Breast epithelium (tissue), 4 donors: ENCODE data around the gene NEDD4L. TPM values are rescaled to one million over a fixed set of nuclear protein-coding genes. Genes with fewer than 3 reads are reported as not detected.

Source experiments
- DNase-seq, 2 donors: peaks; one replicate each; pipeline ENCODE4 v3.0.0-alpha.2; 2019; ENCODE audit warnings: low spot score in 2 of 2
- H3K27ac ChIP-seq, 2 donors: fragments of 200-600 bp; sonication (generic) in 1 of 2; one replicate each; pipeline ENCODE4 v1.5.1; 2016 to 2019; ENCODE audit warnings: mild to moderate bottlenecking in 1 of 2
- H3K27me3 ChIP-seq, 2 donors: fragments of 200-600 bp; sonication (generic) in 1 of 2; one replicate each; pipeline versions ENCODE4 v1.5.1 to v1.6.0; 2017 to 2019; ENCODE audit warnings: control low read depth in 1 of 2, mild to moderate bottlenecking in 1 of 2
- H3K36me3 ChIP-seq: fragments of 200-600 bp; one replicate; pipeline ENCODE4 v1.5.1; 2019
- H3K4me1 ChIP-seq, 2 donors: fragments of 200-600 bp; sonication (generic); one replicate each; pipeline ENCODE4 v1.5.1; 2016 to 2019; ENCODE audit warnings: control low read depth in 1 of 2
- H3K4me3 ChIP-seq, 3 donors: fragments of 200-600 bp; sonication (generic); 1 replicate in 2 of 3; 2 replicates in 1 of 3; pipeline ENCODE4 v1.5.1; 2016 to 2019; ENCODE audit warnings: mild to moderate bottlenecking in 3 of 3, moderate library complexity in 2 of 3
- H3K9me3 ChIP-seq, 2 donors: fragments of 200-600 bp; sonication (generic) in 1 of 2; one replicate each; pipeline ENCODE4 v1.5.1; 2016 to 2019; ENCODE audit warnings: control low read depth in 1 of 2
- POLR2A ChIP-seq: fragments of 450-650 bp; IDR thresholded peaks from one replicate; pipeline ENCODE4 v1.6.1; 2016; ENCODE audit warnings: antibody characterized with exemption, mild to moderate bottlenecking, moderate library complexity
- POLR2AphosphoS5 ChIP-seq, 3 donors: sonication (generic); formaldehyde crosslinking; IDR thresholded peaks; one replicate each; pipeline ENCODE4 v1.6.1; 2017; ENCODE audit warnings: antibody characterized with exemption in 3 of 3
- intact Hi-C: fragments of 100-400 bp; cut with DNase I; formaldehyde crosslinking; loops from one replicate; pipeline ENCODE4 v1.15.1; 2023; ENCODE audit warnings: low total_unique reads
- total RNA-seq, 3 donors: library from RNA; depleted of rRNA; stranded (reverse); fragments of >200 nt; gene quantifications; one replicate each; pipeline ENCODE4 v1.1.0, GENCODE V29; 2016
- TF ChIP-seq, protein P1 (sequence below), 3 donors: fragments of 450-650 bp; IDR thresholded peaks; one replicate each; pipeline ENCODE4 v1.5.1; 2016 to 2017; ENCODE audit warnings: antibody characterized with exemption in 3 of 3, mild to moderate bottlenecking in 3 of 3, moderate library complexity in 3 of 3

Gene NEDD4L
- total RNA-seq, 3 donors from 2014 or later, result 26.2 to 162 (median 106) TPM

DNA sequence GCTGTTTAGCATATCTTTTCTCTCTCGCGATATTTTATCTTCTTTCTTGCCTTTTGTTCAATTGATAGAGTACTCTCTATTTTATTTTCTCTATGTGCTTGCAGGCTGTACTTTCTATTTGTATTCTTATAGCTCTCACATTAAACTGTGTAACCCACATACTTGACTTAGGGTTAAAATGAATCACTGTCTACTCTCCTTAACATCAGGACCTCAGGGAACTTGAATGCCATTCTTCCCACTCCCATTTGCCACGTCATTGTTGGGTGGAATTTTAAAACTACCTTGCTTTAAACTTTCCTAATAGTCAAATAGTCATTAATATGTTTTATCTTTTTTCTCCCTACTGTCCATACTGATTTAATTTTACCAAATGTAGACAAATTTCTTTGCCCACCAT lies 315.2 kb downstream of the NEDD4L start:
- intact Hi-C loops, result loop anchor here (5.0 kb wide), 1 partner anchor 698 kb away; no protein-coding TSS in a partner anchor
- H3K27ac ChIP-seq, result no peak overlapping the region
- H3K4me3 ChIP-seq, result no peak overlapping the region
- no peaks in the 10 kb centered on the region for H3K36me3 ChIP-seq
- DNase-seq, result no peak
- H3K27me3 ChIP-seq, result no peaks in the 10 kb centered on the region
- no peak for TF ChIP-seq POLR2A
- no peak for TF ChIP-seq POLR2AphosphoS5 (IDR thresholded peaks at IDR 0.05)
- TF ChIP-seq, protein P1, sequence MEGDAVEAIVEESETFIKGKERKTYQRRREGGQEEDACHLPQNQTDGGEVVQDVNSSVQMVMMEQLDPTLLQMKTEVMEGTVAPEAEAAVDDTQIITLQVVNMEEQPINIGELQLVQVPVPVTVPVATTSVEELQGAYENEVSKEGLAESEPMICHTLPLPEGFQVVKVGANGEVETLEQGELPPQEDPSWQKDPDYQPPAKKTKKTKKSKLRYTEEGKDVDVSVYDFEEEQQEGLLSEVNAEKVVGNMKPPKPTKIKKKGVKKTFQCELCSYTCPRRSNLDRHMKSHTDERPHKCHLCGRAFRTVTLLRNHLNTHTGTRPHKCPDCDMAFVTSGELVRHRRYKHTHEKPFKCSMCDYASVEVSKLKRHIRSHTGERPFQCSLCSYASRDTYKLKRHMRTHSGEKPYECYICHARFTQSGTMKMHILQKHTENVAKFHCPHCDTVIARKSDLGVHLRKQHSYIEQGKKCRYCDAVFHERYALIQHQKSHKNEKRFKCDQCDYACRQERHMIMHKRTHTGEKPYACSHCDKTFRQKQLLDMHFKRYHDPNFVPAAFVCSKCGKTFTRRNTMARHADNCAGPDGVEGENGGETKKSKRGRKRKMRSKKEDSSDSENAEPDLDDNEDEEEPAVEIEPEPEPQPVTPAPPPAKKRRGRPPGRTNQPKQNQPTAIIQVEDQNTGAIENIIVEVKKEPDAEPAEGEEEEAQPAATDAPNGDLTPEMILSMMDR (IDR thresholded peaks at IDR 0.05), result no peak
- H3K9me3 ChIP-seq, result no peaks in the 10 kb centered on the region
- no peaks in the 10 kb centered on the region for H3K4me1 ChIP-seq

DNA sequence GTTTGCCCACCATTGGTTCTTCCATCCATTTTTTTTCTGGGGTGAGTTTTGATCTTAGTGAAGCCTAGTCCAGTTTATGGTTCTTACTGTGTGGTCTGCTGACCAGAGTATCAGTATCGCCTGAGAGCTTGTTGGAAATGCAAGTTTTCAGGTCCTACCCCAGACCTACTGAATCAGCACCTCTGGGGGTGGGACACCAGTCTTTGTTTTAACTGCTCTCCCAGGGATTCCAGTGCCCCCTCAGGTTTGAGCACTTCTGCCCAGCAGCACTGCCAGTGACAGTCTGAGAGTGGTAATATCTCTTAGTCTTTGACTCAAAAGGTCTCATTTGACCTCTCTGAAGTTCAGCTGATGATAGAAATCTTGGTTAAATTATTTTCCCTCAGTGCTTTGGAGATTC lies 315.6 kb downstream of the NEDD4L start:
- TF ChIP-seq POLR2AphosphoS5 (IDR thresholded peaks at IDR 0.05), result no peak
- TF ChIP-seq POLR2A, result no peak
- TF ChIP-seq, protein P1 (IDR thresholded peaks at IDR 0.05), result no peak
- DNase-seq, result no peak
- no peaks in the 10 kb centered on the region for H3K27me3 ChIP-seq
- no peak overlapping the region for H3K4me3 ChIP-seq
- H3K36me3 ChIP-seq, result no peaks in the 10 kb centered on the region
- no peak overlapping the region for H3K27ac ChIP-seq
- no peaks in the 10 kb centered on the region for H3K9me3 ChIP-seq
- H3K4me1 ChIP-seq, result no peaks in the 10 kb centered on the region
- intact Hi-C loops, result loop anchor here (5.0 kb wide), 1 partner anchor 698 kb away; no protein-coding TSS in a partner anchor

DNA sequence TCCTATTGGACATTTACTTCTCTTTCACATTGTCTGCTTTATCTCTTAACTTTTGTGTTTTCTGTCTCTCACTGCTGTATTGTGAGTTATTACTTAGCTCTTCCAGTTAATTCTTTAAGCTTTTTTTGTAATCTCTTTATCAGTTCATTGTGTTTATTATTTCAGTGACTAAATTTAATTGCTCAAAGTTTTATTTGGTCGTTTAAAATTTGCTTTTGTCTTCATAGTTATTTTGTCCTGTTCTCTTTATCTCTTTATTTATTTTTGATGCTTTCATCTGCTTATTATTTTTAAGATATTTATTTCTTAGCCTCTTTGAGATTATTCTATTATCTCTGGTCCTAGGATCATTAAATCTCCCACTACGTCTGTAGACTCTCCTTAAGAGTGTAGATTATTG lies 316.3 kb downstream of the NEDD4L start:
- TF ChIP-seq, protein P1 (IDR thresholded peaks at IDR 0.05), result no peak
- TF ChIP-seq POLR2A, result no peak
- no peak for TF ChIP-seq POLR2AphosphoS5 (IDR thresholded peaks at IDR 0.05)
- intact Hi-C loops, result no loop called here
- DNase-seq, result no peak
- no peaks in the 10 kb centered on the region for H3K27me3 ChIP-seq
- H3K27ac ChIP-seq, result no peak overlapping the region
- H3K36me3 ChIP-seq, result no peaks in the 10 kb centered on the region
- H3K4me3 ChIP-seq, result no peak overlapping the region
- H3K9me3 ChIP-seq, result no peaks in the 10 kb centered on the region
- H3K4me1 ChIP-seq, result no peaks in the 10 kb centered on the region

DNA sequence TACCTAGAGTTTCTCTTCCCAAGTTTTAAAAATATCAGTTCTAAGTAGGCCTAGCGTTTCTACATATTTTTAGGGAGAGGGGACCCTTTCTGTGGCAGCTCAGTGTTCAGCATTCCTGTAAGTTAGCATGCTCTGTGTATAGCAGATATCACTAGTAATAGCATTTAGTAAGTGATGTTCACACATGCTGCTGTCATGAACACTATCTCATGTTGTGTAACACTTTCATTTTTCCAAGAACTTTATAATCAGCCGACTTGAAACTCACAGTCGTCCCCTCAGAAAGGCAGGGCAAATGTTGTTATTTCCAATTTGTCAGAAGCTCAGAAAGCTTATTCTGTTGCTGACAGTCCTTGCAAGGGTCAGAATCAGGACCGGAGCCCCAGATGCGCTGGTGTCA lies 317.2 kb downstream of the NEDD4L start:
- no peaks in the 10 kb centered on the region for H3K4me1 ChIP-seq
- no peak for DNase-seq
- TF ChIP-seq, protein P1 (IDR thresholded peaks at IDR 0.05), result no peak
- TF ChIP-seq POLR2AphosphoS5 (IDR thresholded peaks at IDR 0.05), result no peak
- TF ChIP-seq POLR2A, result no peak
- intact Hi-C loops, result no loop called here
- H3K36me3 ChIP-seq, result no peaks in the 10 kb centered on the region
- no peaks in the 10 kb centered on the region for H3K9me3 ChIP-seq
- H3K4me3 ChIP-seq, result no peak overlapping the region
- no peak overlapping the region for H3K27ac ChIP-seq
- H3K27me3 ChIP-seq, result no peaks in the 10 kb centered on the region

DNA sequence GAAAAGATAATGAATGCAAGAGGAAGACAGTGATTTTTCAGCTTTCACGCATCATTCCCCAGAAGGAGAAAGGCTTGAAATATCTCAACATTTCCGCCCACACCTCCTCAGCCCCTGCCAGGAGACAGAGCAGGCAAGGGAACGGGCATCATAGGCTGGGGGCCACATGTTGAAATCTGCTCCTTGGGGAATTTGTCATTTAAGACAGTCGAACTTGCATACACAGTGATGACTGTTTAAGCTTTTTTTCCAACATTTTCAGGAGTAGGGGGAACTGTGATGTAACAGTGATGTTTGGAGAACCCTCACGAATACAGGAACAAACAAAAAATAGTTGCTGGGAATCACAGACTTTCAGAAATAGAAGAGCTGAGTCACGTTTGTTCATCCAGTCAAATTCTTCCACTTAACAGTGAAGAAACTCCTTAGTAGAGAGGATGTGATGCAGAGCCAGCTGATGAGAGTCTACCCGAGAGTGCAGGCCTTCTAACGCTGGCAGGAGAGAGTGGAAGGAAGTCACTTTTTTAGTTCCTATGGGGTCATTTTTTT lies 318.1 kb downstream of the NEDD4L start:
- H3K4me1 ChIP-seq, result no peaks in the 10 kb centered on the region
- intact Hi-C loops, result no loop called here
- no peaks in the 10 kb centered on the region for H3K9me3 ChIP-seq
- no peak overlapping the region for H3K4me3 ChIP-seq
- DNase-seq, result no peak
- TF ChIP-seq POLR2A (no peak), POLR2AphosphoS5 (IDR thresholded peaks at IDR 0.05) (peak in 1 of 3 donors; percentile 37)
- no peaks in the 10 kb centered on the region for H3K36me3 ChIP-seq
- peak overlapping the region; percentile 56 to 75 for H3K27ac ChIP-seq
- no peaks in the 10 kb centered on the region for H3K27me3 ChIP-seq
